HG02870 (cell line): Measurements from ENCODE around the gene CD52.
"Not testable (repeated sequence)": the region's sequence is repeated elsewhere in the genome, so short reads cannot be mapped to it uniquely, and the experiment has no call there.

ENCODE experiments used
- ATAC-seq: cut with Tn5 transposase; IDR thresholded peaks from one replicate; pipeline ENCODE4 v1.9.1; 2021; ENCODE audit warnings: mild to moderate bottlenecking, moderate library complexity; ENCODE audit not compliant: unreplicated experiment

CD52 gene

GRCh38 chr1:26327956-26328362 lies 10.2 kb downstream of the CD52 start:
- no peak for ATAC-seq

GRCh38 chr1:26328597-26328996 lies 10.8 kb downstream of the CD52 start:
- ATAC-seq, result no peak

DNA sequence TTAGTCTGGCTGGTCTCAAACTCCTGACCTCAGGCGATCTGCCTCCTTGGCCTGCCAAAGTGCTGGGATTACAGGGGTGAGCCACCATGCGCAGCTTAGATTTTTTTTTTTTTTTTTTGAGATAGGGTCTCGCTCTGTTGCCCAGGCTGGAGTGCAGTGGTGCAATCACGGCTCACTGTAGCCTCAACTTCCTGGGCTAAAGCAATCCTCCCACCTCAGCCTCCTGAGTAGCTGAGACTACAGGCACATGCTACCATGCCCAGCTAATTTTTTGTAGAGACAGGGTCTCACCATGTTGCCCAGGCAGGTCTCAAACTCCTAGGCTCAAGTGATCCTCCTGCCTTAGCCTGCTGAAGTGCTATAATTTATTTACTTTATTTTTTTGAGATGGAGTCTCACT lies 11.6 kb downstream of the CD52 start:
- not testable (repeated sequence) for ATAC-seq

- ATAC-seq, result no peak
Observed at GRCh38 chr1:26330276-26330675, 12.5 kb downstream of the CD52 start.

DNA sequence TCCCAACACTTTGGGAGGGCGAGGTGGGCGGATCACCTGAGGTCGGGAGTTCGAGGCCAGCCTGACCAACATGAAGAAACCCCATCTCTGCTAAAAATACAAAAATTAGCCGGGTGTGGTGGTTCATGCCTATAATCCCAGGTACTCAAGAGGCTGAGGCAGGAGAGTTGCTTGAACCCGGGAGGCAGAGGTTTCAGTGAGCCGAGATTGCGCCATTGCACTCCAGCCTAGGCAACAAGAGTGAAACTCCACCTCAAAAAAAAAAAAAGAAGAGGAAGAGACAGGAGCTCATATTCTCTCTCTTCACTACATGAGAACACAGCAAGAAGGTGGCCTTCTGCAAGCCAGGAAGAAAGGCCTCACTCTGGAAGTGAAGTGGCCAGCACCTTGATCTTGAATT lies 15.6 kb downstream of the CD52 start:
- not testable (repeated sequence) for ATAC-seq

GRCh38 chr1:26335774-26336476 lies 18.2 kb downstream of the CD52 start:
- no peak for ATAC-seq

DNA sequence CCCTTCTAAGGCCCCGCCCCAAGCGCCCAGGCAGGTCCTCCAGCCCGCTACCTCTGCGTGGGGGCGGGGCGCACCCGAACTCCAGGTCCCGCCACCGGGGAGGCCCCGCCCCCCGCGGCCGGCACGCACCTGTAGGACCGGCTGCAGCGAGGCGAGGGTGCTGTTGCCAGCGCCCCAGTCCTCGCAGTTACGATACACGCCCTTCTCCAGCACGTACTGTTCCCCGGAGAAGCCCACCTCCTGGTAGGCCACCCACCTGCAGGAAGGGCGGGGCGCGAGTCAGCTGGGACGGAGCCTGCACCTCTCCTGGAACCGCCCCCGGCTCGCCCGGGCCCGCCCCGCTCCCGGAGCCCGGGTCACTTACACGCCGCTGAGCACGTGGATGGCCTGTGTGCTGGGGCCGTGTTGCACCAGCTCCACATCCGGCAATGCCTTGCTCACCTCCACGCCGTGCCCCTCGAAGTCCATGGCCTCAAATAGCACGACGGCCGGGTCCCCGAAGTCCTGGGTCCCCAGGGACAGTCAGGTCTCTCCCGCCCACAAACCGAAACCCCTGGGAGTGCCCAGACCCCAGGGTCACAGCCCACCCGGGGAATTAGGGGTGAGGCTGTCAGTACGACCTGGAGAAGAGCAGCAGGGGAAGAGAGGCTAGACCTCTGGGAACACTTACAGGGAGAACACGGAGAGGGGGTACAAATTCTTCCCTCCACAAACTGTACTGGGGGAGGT lies 18.9 kb downstream of the CD52 start:
- no peak for ATAC-seq

GRCh38 chr1:26337206-26337535 lies 19.4 kb downstream of the CD52 start:
- ATAC-seq, result no peak

- ATAC-seq, result no peak
Observed at GRCh38 chr1:26337625-26338024, 19.9 kb downstream of the CD52 start.

- no peak for ATAC-seq
Observed at GRCh38 chr1:26338670-26339069, 20.9 kb downstream of the CD52 start.

- ATAC-seq, result no peak
Observed at GRCh38 chr1:26340047-26340481, 22.3 kb downstream of the CD52 start.

DNA sequence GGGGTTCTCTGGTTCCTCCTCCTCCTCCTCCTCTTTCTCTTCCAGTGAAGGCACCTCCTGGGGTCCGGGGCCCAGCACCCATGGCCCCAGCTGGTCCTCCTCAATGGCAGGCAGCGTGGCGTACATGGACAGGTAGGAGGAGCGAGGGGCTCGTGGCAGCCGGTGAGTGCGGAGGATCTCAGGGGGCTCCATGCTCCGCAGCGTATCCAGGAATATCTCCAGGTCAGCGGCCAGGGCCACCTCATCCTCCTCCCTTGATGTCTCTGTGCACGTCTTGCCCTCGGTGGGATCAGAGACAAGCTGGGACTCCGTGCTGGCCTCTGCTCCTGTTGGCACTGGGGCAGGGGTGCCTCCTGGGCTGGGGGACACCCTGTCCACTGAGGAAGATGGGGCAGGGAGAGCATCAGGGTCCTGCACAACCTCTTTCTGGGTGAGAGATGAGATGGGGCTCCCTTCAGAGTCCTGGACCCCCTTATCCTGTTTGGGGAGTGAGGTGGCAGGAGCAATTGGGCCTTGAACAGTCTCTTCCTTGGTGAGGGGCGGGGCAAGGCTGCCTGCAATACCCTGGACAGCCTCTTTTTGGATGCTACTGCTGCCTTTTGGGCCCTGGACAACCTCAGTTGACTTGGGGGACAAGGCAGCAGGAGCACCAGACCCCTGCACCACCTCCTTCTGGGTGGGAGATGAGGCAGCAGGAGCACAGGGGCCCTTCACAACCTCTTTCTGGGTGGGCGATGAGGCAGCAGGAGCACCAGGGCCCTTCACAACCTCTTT lies 26.6 kb downstream of the CD52 start:
- no peak for ATAC-seq

GRCh38 chr1:26345718-26346117 lies 28.0 kb downstream of the CD52 start:
- no peak for ATAC-seq

DNA sequence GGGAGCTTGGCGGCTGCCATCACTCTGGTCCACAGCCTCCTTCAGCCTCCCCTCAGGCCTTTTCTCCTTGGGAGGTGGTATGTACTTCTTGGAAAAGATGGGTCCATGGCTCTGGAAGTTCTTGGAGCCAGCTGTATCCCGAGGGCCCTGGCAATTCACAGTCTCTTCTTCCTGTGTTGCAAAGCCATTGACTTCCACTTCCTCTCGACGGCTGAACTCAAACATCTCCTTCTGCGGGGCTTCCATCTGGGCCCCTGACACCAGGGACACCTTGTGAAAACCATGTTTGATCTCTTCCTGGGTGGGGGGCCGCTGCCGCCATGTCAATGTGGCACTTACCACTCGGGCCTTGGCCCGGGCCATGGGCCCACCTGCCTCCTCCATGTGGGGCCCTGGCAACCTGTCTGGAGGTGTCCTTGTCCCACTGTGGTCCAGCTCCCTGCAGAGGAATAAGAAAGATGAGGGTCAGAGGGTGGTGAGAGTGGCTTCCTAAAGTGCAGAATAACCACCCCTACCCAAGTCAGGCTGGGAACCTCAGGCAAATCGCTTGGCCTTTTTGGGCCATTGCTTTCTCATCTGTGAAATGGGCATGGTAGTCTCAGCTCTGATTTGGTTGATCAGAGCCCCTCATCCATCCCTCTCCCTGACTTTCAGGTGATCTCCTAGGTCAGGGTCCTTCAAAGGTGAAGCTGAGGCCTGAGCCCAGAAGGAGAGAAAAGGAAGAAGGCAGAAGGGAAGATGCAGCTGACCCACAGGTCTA lies 28.7 kb downstream of the CD52 start:
- ATAC-seq, result no peak

- ATAC-seq, result no peak
Observed at GRCh38 chr1:26349188-26349876, 31.6 kb downstream of the CD52 start.

- no peak for ATAC-seq
Observed at GRCh38 chr1:26349877-26350244, 32.1 kb downstream of the CD52 start.

DNA sequence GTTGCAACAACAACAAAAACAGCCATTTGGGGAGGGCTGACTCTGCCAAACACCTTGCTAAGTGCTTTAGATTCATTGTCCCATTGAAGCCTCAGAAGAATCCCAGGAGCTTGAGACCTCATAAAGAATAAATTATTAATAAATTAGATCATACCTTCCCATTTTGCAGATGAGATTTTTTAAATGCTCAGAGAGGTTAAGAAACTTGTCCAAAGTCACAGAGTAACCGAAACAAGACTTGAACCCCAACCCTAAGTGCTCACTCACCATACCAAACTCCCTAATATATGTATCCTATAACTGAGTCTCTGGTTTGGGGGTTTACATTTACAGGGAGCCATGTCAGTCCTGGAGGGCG lies 32.6 kb downstream of the CD52 start:
- no peak for ATAC-seq

DNA sequence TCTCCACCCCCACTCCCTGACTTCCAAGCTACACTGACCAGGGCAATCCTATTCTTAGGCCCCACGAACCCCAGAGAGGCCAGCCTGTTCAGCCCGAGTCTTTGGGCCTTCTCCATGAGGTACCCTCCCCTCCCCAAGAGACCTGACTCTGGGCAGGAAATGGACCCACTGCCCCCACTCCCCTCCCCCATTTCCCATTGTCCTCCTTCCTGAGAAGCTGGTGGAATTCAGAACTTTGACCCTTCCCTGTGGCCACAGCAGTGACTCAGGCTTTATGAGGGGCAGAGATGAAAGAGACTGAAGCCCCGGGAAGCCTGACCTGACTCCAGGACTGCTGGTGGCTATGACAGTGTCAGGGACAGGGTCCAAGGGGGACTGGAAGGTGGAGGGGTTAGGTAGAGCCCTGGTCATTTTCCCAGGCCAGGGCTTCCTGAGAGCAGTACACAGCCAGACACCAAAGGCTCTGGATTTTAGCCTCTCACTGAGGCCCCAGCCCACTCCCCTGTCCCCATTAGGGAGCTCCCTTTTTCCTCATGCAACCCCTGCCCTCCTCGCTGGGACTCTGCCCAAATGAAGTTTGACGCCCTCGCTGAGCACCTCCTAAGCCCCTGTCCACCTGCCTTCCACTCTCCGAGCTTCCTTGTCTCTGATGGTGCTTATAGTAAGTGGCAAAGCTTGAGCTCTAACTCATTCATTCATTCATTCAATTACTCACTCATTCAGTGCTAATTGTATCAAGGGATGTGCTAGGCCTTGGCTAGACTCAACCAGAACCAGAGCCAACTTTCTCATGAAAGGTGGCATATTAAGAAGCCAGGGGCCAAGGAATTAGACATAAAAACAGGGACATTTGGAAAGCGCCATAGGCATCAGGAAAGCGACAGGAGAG lies 33.2 kb downstream of the CD52 start:
- ATAC-seq, result no peak

- ATAC-seq, result no peak
Observed at GRCh38 chr1:26351590-26352337, 34.0 kb downstream of the CD52 start.
